Measurements from ENCODE around the gene EGR4. TPM values are rescaled to one million over a fixed set of nuclear protein-coding genes. Genes with fewer than 3 reads are reported as not detected.

EGR4 gene
- total RNA-seq, 1 experiment from 2014 or later, result not detected

- DNase-seq (ENCODE audit: low read depth), result no peak
Observed at GRCh38 chr2:73250872-73251846, 42.2 kb downstream of the EGR4 start.

- no peak for DNase-seq (ENCODE audit: low read depth)
Observed at GRCh38 chr2:73249636-73250035, 43.7 kb downstream of the EGR4 start.

- DNase-seq (ENCODE audit: low read depth), result no peak
Observed at GRCh38 chr2:73246850-73247249, 46.5 kb downstream of the EGR4 start.

GRCh38 chr2:73244580-73244979, 48.8 kb downstream of the EGR4 start:
- no peak for DNase-seq (ENCODE audit: low read depth)

- peak; percentile 75 for DNase-seq (ENCODE audit: low read depth)
Observed at GRCh38 chr2:73243884-73244570, 49.3 kb downstream of the EGR4 start.

Other genes starting within 250 kb of the EGR4 start
- 10.2 and 11.0 TPM in 2 replicates for gene SFXN5, start 221.8 kb downstream of the EGR4 start, total RNA-seq (2014; rRNA removed; shearing (Covaris generic))
- gene RAB11FIP5, start 180.6 kb downstream of the EGR4 start, total RNA-seq (2014; rRNA removed; shearing (Covaris generic)), result 18.0 and 20.6 TPM in 2 replicates
- gene NOTO, start 91.0 kb downstream of the EGR4 start, total RNA-seq (2014; rRNA removed; shearing (Covaris generic)), result not detected in 2 replicates
- gene SMYD5, start 79.3 kb downstream of the EGR4 start, total RNA-seq (2014; rRNA removed; shearing (Covaris generic)), result 31.5 and 31.9 TPM in 2 replicates
- 21.5 and 30.8 TPM in 2 replicates for gene PRADC1, start 60.3 kb downstream of the EGR4 start, total RNA-seq (2014; rRNA removed; shearing (Covaris generic))
- gene CCT7, start 59.2 kb downstream of the EGR4 start, total RNA-seq (2014; rRNA removed; shearing (Covaris generic)), result 695 and 763 TPM in 2 replicates
- 0.98 and 1.3 TPM in 2 replicates for gene FBXO41, start 9.1 kb downstream of the EGR4 start, total RNA-seq (2014; rRNA removed; shearing (Covaris generic))
- gene ALMS1, start 92.3 kb upstream of the EGR4 start, total RNA-seq (2014; rRNA removed; shearing (Covaris generic)), result 37.4 and 79.2 TPM in 2 replicates

Measured in Daoy (cell line).